IMR-90 (cell line): Measurements from ENCODE around the gene TERB1. TPM values are rescaled to one million over a fixed set of nuclear protein-coding genes. Genes with fewer than 3 reads are reported as not detected.

Experiments
- ATAC-seq: fragments of 200-7000 bp; cut with Tn5 transposase; 2 replicates; pipeline ENCODE4 v1.9.1; 2020; ENCODE audit warnings: low read depth, mild to moderate bottlenecking, moderate library complexity
- BruUV-seq: library from RNA; stranded (reverse); fragments of 400-500 nt; replicated peaks from 2 replicates; lab custom pipeline; 2021; lab: Mats Ljungman, UMichigan
- CTCF ChIA-PET: fragments of 300-600 bp; formaldehyde crosslinking; extraction: SDS; loops from one replicate; lab custom pipeline; 2021; ENCODE audit warnings: antibody characterized with exemption; lab: Yijun Ruan, JAX
- POLR2A ChIA-PET: fragments of 300-600 bp; sonication (Branson Sonifier 250); formaldehyde crosslinking; loops from one replicate; lab custom pipeline; 2022; ENCODE audit warnings: antibody characterized with exemption; ENCODE audit not compliant: unreplicated experiment; lab: Charles Lee
- DNase-seq: peaks from one replicate; pipeline ENCODE4 v3.0.0; 2013
- H2AFZ ChIP-seq: replicated peaks from 2 replicates; pipeline ENCODE3; 2013; ENCODE audit warnings: low read length, mild to moderate bottlenecking; ENCODE audit not compliant: poor library complexity
- H2AK5ac ChIP-seq: 2 replicates; pipeline ENCODE4 v1.6.1; 2013; ENCODE audit warnings: low read depth, low read length, inconsistent platforms
- H2AK9ac ChIP-seq: replicated peaks from 2 replicates; pipeline ENCODE3; 2013; ENCODE audit warnings: mild to moderate bottlenecking, low read depth, low read length, moderate library complexity; ENCODE audit not compliant: poor library complexity
- H2BK120ac ChIP-seq: 2 replicates; pipeline ENCODE4 v1.6.1; 2013; ENCODE audit warnings: low read depth, low read length, inconsistent platforms
- H2BK15ac ChIP-seq: 3 replicates; pipeline ENCODE4 v1.6.1; 2013; ENCODE audit warnings: low read depth, low read length, inconsistent platforms
- H2BK20ac ChIP-seq: 2 replicates; pipeline ENCODE4 v1.6.1; 2013; ENCODE audit warnings: low read depth, mild to moderate bottlenecking, inconsistent platforms, low read length, moderate library complexity
- H2BK5ac ChIP-seq: 2 replicates; pipeline ENCODE4 v1.6.1; 2013; ENCODE audit warnings: mild to moderate bottlenecking, low read depth, low read length, inconsistent platforms; ENCODE audit not compliant: poor library complexity, severe bottlenecking
- H3K14ac ChIP-seq: replicated peaks from 2 replicates; pipeline ENCODE4 v1.6.1; 2013; ENCODE audit warnings: low read depth, low read length, inconsistent platforms
- H3K18ac ChIP-seq: 2 replicates; pipeline ENCODE4 v1.6.1; 2013; ENCODE audit warnings: low read depth, low read length, control low read depth
- H3K23ac ChIP-seq: 2 replicates; pipeline ENCODE4 v1.6.1; 2013; ENCODE audit warnings: low read depth, low read length, inconsistent platforms
- H3K27ac ChIP-seq: 2 replicates; pipeline ENCODE4 v1.5.1; 2013; ENCODE audit warnings: mild to moderate bottlenecking, control low read depth, low read length; ENCODE audit not compliant: insufficient read depth
- H3K27me3 ChIP-seq: 2 replicates; pipeline ENCODE4 v1.6.1; 2013; ENCODE audit warnings: low read length; ENCODE audit not compliant: control insufficient read depth, insufficient read depth
- H3K36me3 ChIP-seq: 2 replicates; pipeline ENCODE4 v1.6.1; 2013; ENCODE audit warnings: low read length, mixed read lengths; ENCODE audit not compliant: control insufficient read depth, insufficient read depth
- H3K4ac ChIP-seq: 2 replicates; pipeline ENCODE4 v1.6.1; 2013; ENCODE audit warnings: low read depth, low read length, inconsistent platforms
- H3K4me1 ChIP-seq: 2 replicates; pipeline ENCODE4 v1.6.1; 2013; ENCODE audit warnings: low read length, mixed read lengths; ENCODE audit not compliant: control insufficient read depth, insufficient read depth
- H3K4me2 ChIP-seq: 2 replicates; pipeline ENCODE4 v1.6.1; 2013; ENCODE audit warnings: low read depth, mild to moderate bottlenecking, control low read depth, low read length, moderate library complexity
- H3K4me3 ChIP-seq: 2 replicates; pipeline ENCODE4 v1.5.1; 2013; ENCODE audit warnings: low read depth, mild to moderate bottlenecking, control low read depth, low read length, moderate library complexity; ENCODE audit not compliant: insufficient read depth
- H3K56ac ChIP-seq: 2 replicates; pipeline ENCODE4 v1.6.1; 2013; ENCODE audit warnings: low read length, inconsistent platforms; ENCODE audit not compliant: insufficient read depth; ENCODE audit errors: extremely low read depth
- H3K79me1 ChIP-seq, 2 experiments: 2 replicates each; pipeline ENCODE4 v1.6.1; 2013; ENCODE audit warnings: low read length in 2 of 2, inconsistent platforms in 1 of 2, low read depth in 1 of 2
- H3K9ac ChIP-seq: 2 replicates; pipeline ENCODE4 v1.6.1; 2013; ENCODE audit warnings: low read depth, low read length, control low read depth
- H3K9me1 ChIP-seq: 2 replicates; pipeline ENCODE4 v1.6.1; 2013; ENCODE audit warnings: low read length, inconsistent platforms; ENCODE audit not compliant: insufficient read depth
- H3K9me3 ChIP-seq: 2 replicates; pipeline ENCODE4 v1.6.1; 2013; ENCODE audit warnings: low read length; ENCODE audit not compliant: control insufficient read depth, insufficient read depth
- H4K20me1 ChIP-seq: 2 replicates; pipeline ENCODE4 v1.6.1; 2013; ENCODE audit warnings: low read length, inconsistent platforms; ENCODE audit not compliant: insufficient read depth
- H4K5ac ChIP-seq: 2 replicates; pipeline ENCODE4 v1.6.1; 2013; ENCODE audit warnings: mild to moderate bottlenecking, low read depth, low read length, control low read depth
- H4K8ac ChIP-seq, 2 experiments: 2 replicates each; pipeline ENCODE4 v1.6.1; 2013; ENCODE audit warnings: low read depth in 2 of 2, low read length in 2 of 2, control low read depth in 1 of 2, inconsistent platforms in 1 of 2
- H4K91ac ChIP-seq: 2 replicates; pipeline ENCODE4 v1.6.1; 2013; ENCODE audit warnings: low read depth, low read length, inconsistent platforms; ENCODE audit not compliant: insufficient read depth
- BHLHE40 ChIP-seq: fragments of 150-350 bp; IDR thresholded peaks from 2 replicates; pipeline ENCODE4 v1.6.1; 2016; ENCODE audit warnings: mild to moderate bottlenecking, low read depth, low read length
- CEBPB ChIP-seq: IDR thresholded peaks from 2 replicates; pipeline ENCODE4 v1.6.1; 2012; ENCODE audit warnings: low read depth, low read length, improper control_type of control experiment
- CHD1 ChIP-seq: IDR thresholded peaks from 2 replicates; pipeline ENCODE4 v1.6.1; 2012; ENCODE audit warnings: low read depth, low read length, improper control_type of control experiment
- FOS ChIP-seq: fragments of 150-350 bp; IDR thresholded peaks from 2 replicates; pipeline ENCODE4 v1.6.1; 2016; ENCODE audit warnings: low read depth, low read length
- MAFK ChIP-seq: IDR thresholded peaks from 2 replicates; pipeline ENCODE4 v1.6.1; 2012; ENCODE audit warnings: low read depth, low read length, improper control_type of control experiment
- MAZ ChIP-seq: IDR thresholded peaks from 2 replicates; pipeline ENCODE4 v1.6.1; 2012; ENCODE audit warnings: low read depth, mild to moderate bottlenecking, low read length, improper control_type of control experiment, moderate library complexity, borderline replicate concordance
- MXI1 ChIP-seq: IDR thresholded peaks from 2 replicates; pipeline ENCODE4 v1.6.1; 2012; ENCODE audit warnings: low read depth, mild to moderate bottlenecking, low read length, moderate library complexity, borderline replicate concordance
- POLR2A ChIP-seq: IDR thresholded peaks from 2 replicates; pipeline ENCODE4 v1.6.1; 2012; ENCODE audit warnings: mild to moderate bottlenecking, low read depth, low read length
- RAD21 ChIP-seq: IDR thresholded peaks from 2 replicates; pipeline ENCODE4 v1.6.1; 2012; ENCODE audit warnings: low read length, improper control_type of control experiment
- RFX5 ChIP-seq: IDR thresholded peaks from 2 replicates; pipeline ENCODE4 v1.8.0; 2012; ENCODE audit warnings: low read depth, mild to moderate bottlenecking, low read length, moderate library complexity
- SMC3 ChIP-seq: fragments of 150-350 bp; IDR thresholded peaks from 2 replicates; pipeline ENCODE4 v1.6.1; 2016; ENCODE audit warnings: low read depth, mild to moderate bottlenecking, antibody characterized with exemption, low read length, moderate library complexity
- WGBS, 2 experiments: methylation state at CpG; one replicate each; pipeline versions ENCODE4 v1.1.5 to v1.1.7; 2013; ENCODE audit warnings: missing lambda C conversion rate in 2 of 2; ENCODE audit not compliant: insufficient read length in 1 of 2; ENCODE audit errors: extremely low coverage in 2 of 2; 5-methylcytosine and 5-hydroxymethylcytosine counted together
- dilution Hi-C: fragments of 300-500 bp; cut with HindIII; formaldehyde crosslinking; loops from one replicate; pipeline ENCODE4 v1.14.3; 2018; ENCODE audit warnings: low sequenced_read_pairs; ENCODE audit not compliant: unreplicated experiment
- in situ Hi-C: fragments of 300-500 bp; cut with MboI; formaldehyde crosslinking; loops from 3 replicates; pipeline ENCODE4 v1.14.3; 2019; ENCODE audit warnings: low sequenced_read_pairs, inconsistent platforms, mixed read lengths
- intact Hi-C: fragments of 100-400 bp; cut with micrococcal nuclease; formaldehyde crosslinking; loops from 2 replicates; pipeline ENCODE4 v1.10.0; 2022
- polyA plus RNA-seq, 3 experiments: library from polyadenylated mRNA; depleted of rRNA; stranded (reverse); fragments of >200 nt; gene quantifications; 2 replicates each; pipeline ENCODE4 v1.2.3, GENCODE V29; 2012; ENCODE audit warnings: low replicate concordance in 1 of 3
- total RNA-seq: library from RNA; depleted of rRNA; stranded (reverse); fragments of >200 nt; gene quantifications from 2 replicates; pipeline ENCODE4 v1.2.3, GENCODE V29; 2012
- TF ChIP-seq, protein P1 (sequence below): fragments of 150-350 bp; IDR thresholded peaks from 2 replicates; pipeline ENCODE4 v1.6.1; 2016; ENCODE audit warnings: low read depth, mild to moderate bottlenecking, low read length, moderate library complexity, borderline replicate concordance
- TF ChIP-seq, protein P2 (sequence below): fragments of 150-350 bp; IDR thresholded peaks from 2 replicates; pipeline ENCODE4 v1.6.1; 2017; ENCODE audit warnings: mild to moderate bottlenecking, antibody characterized with exemption, low read length, low read depth

TERB1 gene
- total and polyA plus RNA-seq, 2 of the 4 experiments (the other 2 are of a cell fraction) = not detected

- Histone ChIP-seq H3K79me1 (peaks cover 17 to 32% of the 10 kb centered on the region in 2 experiments), H4K91ac (no peak overlapping the region), H2AFZ (no peak overlapping the region), H2BK5ac (no peak overlapping the region), H3K4me2 (no peak overlapping the region), H2AK9ac (no peak overlapping the region), H3K14ac (no peak overlapping the region), H2BK120ac (no peak overlapping the region), H2AK5ac (no peak overlapping the region), H3K27me3 (no peaks in the 10 kb centered on the region), H4K5ac (no peak overlapping the region), H2BK20ac (no peak overlapping the region), H3K4ac (no peak overlapping the region), H2BK15ac (no peak overlapping the region), H4K8ac (no peak overlapping the region), H3K9me1 (no peaks in the 10 kb centered on the region), H4K20me1 (peaks cover 20% of the 10 kb centered on the region; the same call in 1 of the 2 replicates), H3K9me3 (no peaks in the 10 kb centered on the region), H3K4me3 (no peak overlapping the region), H3K4me1 (no peaks in the 10 kb centered on the region; the same call in 1 of the 2 replicates), H3K9ac (no peak overlapping the region), H3K23ac (no peak overlapping the region), H3K56ac (no peak overlapping the region), H3K18ac (no peak overlapping the region), H3K27ac (no peak overlapping the region), H3K36me3 (peaks cover 78% of the 10 kb centered on the region)
- TF ChIP-seq RFX5 (no peak), POLR2A (no peak), CHD1 (no peak), CEBPB (no peak), SMC3 (no peak), MAZ (no peak), MAFK (no peak), BHLHE40 (no peak), MXI1 (no peak), RAD21 (no peak), FOS (no peak)
- TF ChIP-seq, protein P1, sequence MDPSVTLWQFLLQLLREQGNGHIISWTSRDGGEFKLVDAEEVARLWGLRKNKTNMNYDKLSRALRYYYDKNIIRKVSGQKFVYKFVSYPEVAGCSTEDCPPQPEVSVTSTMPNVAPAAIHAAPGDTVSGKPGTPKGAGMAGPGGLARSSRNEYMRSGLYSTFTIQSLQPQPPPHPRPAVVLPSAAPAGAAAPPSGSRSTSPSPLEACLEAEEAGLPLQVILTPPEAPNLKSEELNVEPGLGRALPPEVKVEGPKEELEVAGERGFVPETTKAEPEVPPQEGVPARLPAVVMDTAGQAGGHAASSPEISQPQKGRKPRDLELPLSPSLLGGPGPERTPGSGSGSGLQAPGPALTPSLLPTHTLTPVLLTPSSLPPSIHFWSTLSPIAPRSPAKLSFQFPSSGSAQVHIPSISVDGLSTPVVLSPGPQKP = no peak
- TF ChIP-seq, protein P2, sequence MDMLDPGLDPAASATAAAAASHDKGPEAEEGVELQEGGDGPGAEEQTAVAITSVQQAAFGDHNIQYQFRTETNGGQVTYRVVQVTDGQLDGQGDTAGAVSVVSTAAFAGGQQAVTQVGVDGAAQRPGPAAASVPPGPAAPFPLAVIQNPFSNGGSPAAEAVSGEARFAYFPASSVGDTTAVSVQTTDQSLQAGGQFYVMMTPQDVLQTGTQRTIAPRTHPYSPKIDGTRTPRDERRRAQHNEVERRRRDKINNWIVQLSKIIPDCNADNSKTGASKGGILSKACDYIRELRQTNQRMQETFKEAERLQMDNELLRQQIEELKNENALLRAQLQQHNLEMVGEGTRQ = no peak
- ATAC-seq (no peak), DNase-seq (no peak)
- BruUV-seq = no TSS peak
- in situ Hi-C loops = no loop called here
- ChIA-PET CTCF (interaction anchor here (0.6 to 2.9 kb wide), 3 partner anchors 11 to 68 kb away, joined by 5 to 10 read pairs (median 6); no protein-coding TSS in a partner anchor), POLR2A (no interaction called here)
- WGBS, 2 experiments = 43% methylated on average over 1 of the region's 4 CpGs; no CpG with 5 or more reads in 1 of the 2 experiments
- intact Hi-C loops = loop anchor here (5.0 kb wide), 1 partner anchor 138 kb away; no protein-coding TSS in a partner anchor
- dilution Hi-C loops = no loop called here
These were observed 72.6 kb downstream of the TERB1 start for GRCh38 chr16:66728804-66729203.
